ENCODE data around the gene NRROS. TPM values are rescaled to one million over a fixed set of nuclear protein-coding genes. Genes with fewer than 3 reads are reported as not detected.

The NRROS gene
- total and polyA plus RNA-seq, 10 of the 15 experiments (the other 5 are each of a cell fraction or from before 2014, with no cell fraction given): 0.35 to 42.2 (median 12.6) TPM

DNA sequence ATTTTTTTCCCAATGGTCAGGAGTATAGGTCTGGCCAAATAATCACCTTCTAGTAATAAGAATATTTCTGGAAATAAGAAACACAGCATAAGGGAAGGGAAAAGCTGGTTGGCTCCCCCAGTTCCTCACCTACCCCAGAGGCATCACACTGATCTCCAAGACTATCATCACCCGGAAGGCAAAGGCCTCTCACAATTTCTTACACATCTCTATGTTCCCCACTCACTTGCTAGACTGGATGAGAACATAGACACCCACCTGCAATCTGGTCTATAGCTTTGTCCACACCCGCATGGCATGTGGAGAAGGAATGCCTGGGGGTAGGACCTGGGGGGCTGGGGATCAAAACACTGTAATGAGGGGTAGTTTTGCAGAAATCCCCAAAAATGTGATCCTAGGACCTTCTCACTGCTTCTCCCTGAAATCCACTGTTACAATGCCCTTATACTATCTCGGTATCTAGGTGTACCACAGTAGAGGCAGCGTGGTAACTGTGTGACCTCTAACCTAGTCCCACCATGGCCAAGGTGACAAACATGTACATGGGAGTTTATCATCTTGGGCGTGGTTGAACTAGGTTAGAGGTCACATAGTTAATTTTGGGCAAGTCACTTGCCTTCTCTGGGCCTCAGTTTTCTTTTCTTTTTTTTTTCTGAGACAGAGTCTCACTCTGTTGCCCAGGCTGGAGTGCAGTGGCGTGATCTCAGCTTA, 29.5 kb upstream of the NRROS start:
- Histone ChIP-seq H3K4me1 (ENCODE audit: control insufficient read depth, insufficient read depth, low read length) (peaks cover 4% of the 10 kb centered on the region; the same call in 1 of the 2 replicates), H3K9me3 (replicated peaks; ENCODE audit: control insufficient read depth, insufficient read depth, low read length) (no peaks in the 10 kb centered on the region; the same call in 2 of the 3 replicates), H3K79me2 (ENCODE audit: control insufficient read depth, insufficient read depth, low read length) (no peaks in the 10 kb centered on the region), H3K4me2 (ENCODE audit: control insufficient read depth, insufficient read depth) (peak overlapping the region; percentile 61; the same call in 1 of the 2 replicates), H3K9ac (ENCODE audit: control insufficient read depth, insufficient read depth, low read length) (no peak overlapping the region), H4K20me1 (ENCODE audit: control insufficient read depth, insufficient read depth) (no peaks in the 10 kb centered on the region), H2AFZ (ENCODE audit: control insufficient read depth, low read depth, low read length) (peak overlapping the region; percentile 82), H3K27ac (ENCODE audit: control insufficient read depth, insufficient read depth) (peak overlapping the region; percentile 30; the same call in 1 of the 2 replicates), H3K4me3 (no peak overlapping the region), H3K36me3 (ENCODE audit: control insufficient read depth in 2 of 2, insufficient read depth in 2 of 2, low read length in 1 of 2) (no peaks in the 10 kb centered on the region), H3K27me3 (replicated peaks in 1 of 2; ENCODE audit: control insufficient read depth in 2 of 2, insufficient read depth in 2 of 2, low read length in 1 of 2) (no peaks in the 10 kb centered on the region)
- no TSS peak for BruUV-seq (replicated peaks)
- TF ChIP-seq FOXM1 (IDR thresholded peaks at IDR 0.05; ENCODE audit: low read depth, low read length): no peak
- no peak for TF ChIP-seq IRF5 (IDR thresholded peaks at IDR 0.05; ENCODE audit: borderline replicate concordance)
- no peak for TF ChIP-seq JUND (IDR thresholded peaks at IDR 0.05; ENCODE audit: low read depth, low read length)
- 0 out of 2 replicates have a peak, but pooled peaks have one; percentile 49 for TF ChIP-seq RCOR1 (conservative IDR thresholded peaks at IDR 0.05; ENCODE audit: low read depth, low read length)
- TF ChIP-seq, protein P1, sequence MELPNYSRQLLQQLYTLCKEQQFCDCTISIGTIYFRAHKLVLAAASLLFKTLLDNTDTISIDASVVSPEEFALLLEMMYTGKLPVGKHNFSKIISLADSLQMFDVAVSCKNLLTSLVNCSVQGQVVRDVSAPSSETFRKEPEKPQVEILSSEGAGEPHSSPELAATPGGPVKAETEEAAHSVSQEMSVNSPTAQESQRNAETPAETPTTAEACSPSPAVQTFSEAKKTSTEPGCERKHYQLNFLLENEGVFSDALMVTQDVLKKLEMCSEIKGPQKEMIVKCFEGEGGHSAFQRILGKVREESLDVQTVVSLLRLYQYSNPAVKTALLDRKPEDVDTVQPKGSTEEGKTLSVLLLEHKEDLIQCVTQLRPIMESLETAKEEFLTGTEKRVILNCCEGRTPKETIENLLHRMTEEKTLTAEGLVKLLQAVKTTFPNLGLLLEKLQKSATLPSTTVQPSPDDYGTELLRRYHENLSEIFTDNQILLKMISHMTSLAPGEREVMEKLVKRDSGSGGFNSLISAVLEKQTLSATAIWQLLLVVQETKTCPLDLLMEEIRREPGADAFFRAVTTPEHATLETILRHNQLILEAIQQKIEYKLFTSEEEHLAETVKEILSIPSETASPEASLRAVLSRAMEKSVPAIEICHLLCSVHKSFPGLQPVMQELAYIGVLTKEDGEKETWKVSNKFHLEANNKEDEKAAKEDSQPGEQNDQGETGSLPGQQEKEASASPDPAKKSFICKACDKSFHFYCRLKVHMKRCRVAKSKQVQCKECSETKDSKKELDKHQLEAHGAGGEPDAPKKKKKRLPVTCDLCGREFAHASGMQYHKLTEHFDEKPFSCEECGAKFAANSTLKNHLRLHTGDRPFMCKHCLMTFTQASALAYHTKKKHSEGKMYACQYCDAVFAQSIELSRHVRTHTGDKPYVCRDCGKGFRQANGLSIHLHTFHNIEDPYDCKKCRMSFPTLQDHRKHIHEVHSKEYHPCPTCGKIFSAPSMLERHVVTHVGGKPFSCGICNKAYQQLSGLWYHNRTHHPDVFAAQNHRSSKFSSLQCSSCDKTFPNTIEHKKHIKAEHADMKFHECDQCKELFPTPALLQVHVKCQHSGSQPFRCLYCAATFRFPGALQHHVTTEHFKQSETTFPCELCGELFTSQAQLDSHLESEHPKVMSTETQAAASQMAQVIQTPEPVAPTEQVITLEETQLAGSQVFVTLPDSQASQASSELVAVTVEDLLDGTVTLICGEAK (IDR thresholded peaks at IDR 0.05; ENCODE audit: borderline replicate concordance): no peak
- intact Hi-C loops (cut with micrococcal nuclease; ENCODE audit: unreplicated experiment): loop anchor here (1.0 to 5.0 kb wide), 4 partner anchors 23 to 359 kb away; no protein-coding TSS in a partner anchor
- ATAC-seq (peak; percentile 40), DNase-seq (ENCODE audit: low read depth, low spot score) (no peak), FAIRE-seq (peak; percentile 27)
- CTCF ChIA-PET: interaction anchor here (0.6 to 10.6 kb wide), 39 partner anchors 10 to 577 kb away, joined by 3 to 144 read pairs (median 4); partner anchors contain the start of genes CEP19, FBXO45, NRROS and PAK2
- POLR2A ChIA-PET: interaction anchor here (0.6 to 2.5 kb wide), 5 partner anchors 46 to 130 kb away, joined by 3 to 10 read pairs (median 3); partner anchors contain the start of gene PAK2
- RAD21 ChIA-PET (ENCODE audit: unreplicated experiment): interaction anchor here (0.7 to 4.4 kb wide), 27 partner anchors 8 to 360 kb away, joined by 3 to 50 read pairs (median 5); partner anchors contain the start of genes CEP19, NCBP2, NRROS and PIGX
- SMC1A ChIA-PET (ENCODE audit: uncharacterized antibody, unreplicated experiment): interaction anchor here (0.8 to 4.6 kb wide), 26 partner anchors 9 to 361 kb away, joined by 3 to 72 read pairs (median 4); partner anchors contain the start of genes CEP19, NRROS and PIGX
- in situ Hi-C loops (cut with MboI): loop anchor here (5.0 kb wide), 1 partner anchor 77 kb away; no protein-coding TSS in a partner anchor
- WGBS (ENCODE audit: insufficient coverage, insufficient replicate concordance, low lambda C conversion rate, missing lambda C conversion rate): 76% methylated on average over 5 of the region's 6 CpGs

Data from GM12878 (cell line).